Psoas muscle (tissue), 8 donors: ENCODE results near the gene MARCHF10. TPM values are rescaled to one million over a fixed set of nuclear protein-coding genes. Genes with fewer than 3 reads are reported as not detected.
"Not testable (repeated sequence)": the region's sequence is repeated elsewhere in the genome, so short reads cannot be mapped to it uniquely, and the experiment has no call there.

Experiments
- ATAC-seq, 4 donors: fragments of 200-7000 bp; cut with Tn5 transposase; one replicate each; pipeline ENCODE4 v1.9.1; 2020; ENCODE audit warnings: moderate library complexity in 3 of 4, mild to moderate bottlenecking in 2 of 4
- DNase-seq, 2 donors: peaks; one replicate each; pipeline ENCODE4 v3.0.0-alpha.2; 2020
- H3K27ac ChIP-seq: fragments of 200-600 bp; one replicate; pipeline ENCODE4 v1.8.0; 2022
- H3K27me3 ChIP-seq, 3 donors: fragments of 200-600 bp in 1 of 3; one replicate each; pipeline versions ENCODE4 v1.6.1 to v1.8.0; 2013 to 2022; ENCODE audit warnings: low read length in 2 of 3, mild to moderate bottlenecking in 2 of 3, moderate library complexity in 1 of 3; ENCODE audit not compliant: insufficient read depth in 3 of 3
- H3K36me3 ChIP-seq, 2 donors: fragments of 200-600 bp in 1 of 2; one replicate each; pipeline versions ENCODE4 v1.6.1 to v1.8.0; 2013 to 2022; ENCODE audit warnings: low read depth in 1 of 2, mild to moderate bottlenecking in 1 of 2, moderate library complexity in 1 of 2; ENCODE audit not compliant: insufficient read depth in 1 of 2
- H3K4me1 ChIP-seq: fragments of 200-600 bp; one replicate; pipeline ENCODE4 v1.8.0; 2022
- H3K4me3 ChIP-seq: fragments of 200-600 bp; one replicate; pipeline ENCODE4 v1.8.0; 2022; ENCODE audit warnings: mild to moderate bottlenecking
- H3K9me3 ChIP-seq: fragments of 200-600 bp; one replicate; pipeline ENCODE4 v1.8.0; 2022
- CTCF ChIP-seq: fragments of 200-600 bp; IDR thresholded peaks from one replicate; pipeline ENCODE4 v1.8.0; 2022; ENCODE audit warnings: antibody characterized with exemption
- WGBS, 3 donors: extraction: QIAGEN DNeasy Blood & Tissue Kit; methylation state at CpG; one replicate each; pipeline versions ENCODE4 v1.1.6 to v1.1.7; 2013; 5-methylcytosine and 5-hydroxymethylcytosine counted together
- intact Hi-C, 2 donors: fragments of 100-400 bp; cut with DNase I; formaldehyde crosslinking; loops; one replicate each; pipeline versions ENCODE4 v1.11.0 to v1.14.2; 2022
- polyA plus RNA-seq, 3 donors: library from polyadenylated mRNA; stranded (reverse); fragments of 200-250 nt; gene quantifications; one replicate each; pipeline ENCODE4 v1.2.3, GENCODE V29; 2013
- total RNA-seq, 4 donors: library from RNA; stranded (reverse); fragmentation: NEBNext Ultra II Directional in 2 of 4; extraction: Animal tissue kit (Norgen Biotek cat#: 25700) in 2 of 4; gene quantifications; one replicate each; pipeline versions ENCODE4 v1.2.1 to v1.2.4, GENCODE V29; 2021 to 2023
- donor health status: healthy with polysubstance abuse.
- donor health status: DM: no; HTN: no; CAD: no; lungs with moderate emphysema.
- donor health status: Bipolar disorder and iron deficiency.
- donor health status: healthy.
- donor health status: DM: yes; HTN: yes; CAD: no.
- donor health status: DM: no; HTN: no; CAD: no.
- donor health status: DM: no; HTN: no; CAD: no.
- donor health status: DM: yes; HTN: yes; CAD: no.

The MARCHF10 gene
- total and polyA plus RNA-seq, 7 donors: 0.01 TPM; not detected in 6

DNA sequence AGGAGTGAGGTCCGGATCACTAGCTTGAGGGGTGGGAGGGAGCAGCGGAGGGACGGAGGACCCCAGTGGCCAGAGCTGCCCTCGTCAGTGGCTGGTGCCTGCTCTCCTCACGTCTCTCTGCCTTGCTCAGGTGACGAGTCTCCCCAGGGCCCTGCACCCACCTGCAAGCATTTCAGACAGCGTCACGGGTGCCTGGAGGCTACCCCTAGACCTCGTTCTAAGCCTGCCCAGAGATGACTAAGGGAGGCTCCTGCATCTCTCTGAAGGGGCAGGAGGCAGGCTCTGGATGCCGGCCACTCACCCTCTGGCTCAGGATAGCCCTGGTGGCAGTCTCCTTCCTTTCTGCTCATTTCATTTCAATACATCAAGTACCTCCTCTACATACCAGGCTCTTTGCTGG lies 111.9 kb downstream of the MARCHF10 start:
- H3K9me3 ChIP-seq: no peaks in the 10 kb centered on the region
- TF ChIP-seq CTCF: no peak
- 83 to 97% (median 88%) methylated on average over 10 of the region's 10 CpGs for WGBS, 3 donors
- H3K27me3 ChIP-seq: peaks cover 0 to 3% (median 0%) of the 10 kb centered on the region in 3 donors
- DNase-seq (peak in 1 of 2 donors; percentile 44), ATAC-seq (peak in 1 of 4 donors; percentile 8)
- H3K4me1 ChIP-seq: no peaks in the 10 kb centered on the region
- H3K4me3 ChIP-seq: no peak overlapping the region
- intact Hi-C loops: no loop called here
- H3K36me3 ChIP-seq: no peaks in the 10 kb centered on the region
- H3K27ac ChIP-seq: no peak overlapping the region

DNA sequence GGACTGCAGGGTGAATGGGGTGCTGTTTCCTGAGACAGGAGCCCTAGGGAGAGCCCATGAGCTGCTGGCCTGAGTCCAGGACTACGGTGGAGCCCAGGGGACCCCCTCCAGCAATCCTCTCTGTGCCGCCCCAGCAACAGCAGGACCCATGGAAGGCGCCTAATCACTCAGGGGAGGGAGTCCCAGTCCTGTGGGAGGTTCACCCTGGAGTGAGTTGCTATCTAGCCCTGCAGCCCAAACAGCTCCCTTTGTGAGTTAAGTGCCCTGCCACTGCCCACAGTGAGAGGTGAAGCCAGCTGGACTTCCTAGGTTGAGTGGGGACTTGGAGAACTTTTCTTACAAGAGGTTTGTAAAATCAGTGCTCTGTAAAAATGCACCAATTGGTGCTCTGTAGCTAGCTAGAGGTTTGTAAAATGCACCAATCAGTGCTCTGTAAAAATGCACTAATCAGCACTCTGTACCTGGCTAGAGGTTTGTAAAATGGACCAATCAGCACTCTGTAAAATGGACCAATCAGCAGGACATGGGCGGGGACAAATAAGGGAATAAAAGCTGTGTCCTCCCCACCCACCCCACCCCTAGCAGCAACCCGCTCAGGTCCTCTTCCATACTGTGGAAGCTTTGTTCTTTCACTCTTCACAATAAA lies 112.9 kb downstream of the MARCHF10 start:
- H3K27me3 ChIP-seq, H3K4me3 ChIP-seq, H3K9me3 ChIP-seq, ATAC-seq, intact Hi-C loops, H3K4me1 ChIP-seq, H3K36me3 ChIP-seq, H3K27ac ChIP-seq: not testable (repeated sequence)
- peak in 1 of 2 donors; percentile 52 for DNase-seq
- WGBS, 3 donors: 83 to 93% (median 89%) methylated on average over 5 of the region's 5 CpGs

- Histone ChIP-seq H3K4me3 (no peak overlapping the region), H3K9me3 (no peaks in the 10 kb centered on the region), H3K36me3 (no peaks in the 10 kb centered on the region), H3K27ac (no peak overlapping the region), H3K27me3 (no peaks in the 10 kb centered on the region), H3K4me1 (no peaks in the 10 kb centered on the region)
- TF ChIP-seq CTCF: no peak
- DNase-seq: no peak
- WGBS, 3 donors: 78 to 81% (median 79%) methylated on average over 19 of the region's 19 CpGs
- intact Hi-C loops: no loop called here
- ATAC-seq: no peak
These were observed 114.3 kb downstream of the MARCHF10 start for GRCh38 chr17:62693616-62694409.

- no peak for TF ChIP-seq CTCF
- Histone ChIP-seq H3K36me3 (no peaks in the 10 kb centered on the region), H3K27ac (no peak overlapping the region), H3K9me3 (no peaks in the 10 kb centered on the region), H3K4me1 (no peaks in the 10 kb centered on the region), H3K27me3 (no peaks in the 10 kb centered on the region), H3K4me3 (no peak overlapping the region)
- intact Hi-C loops: no loop called here
- 74 to 81% (median 81%) methylated on average over 12 to 14 of the region's 14 CpGs for WGBS, 3 donors
- DNase-seq (peak in 1 of 2 donors; percentile 64), ATAC-seq (peak in 2 of 4 donors; percentile 10 to 40)
These were observed 115.2 kb downstream of the MARCHF10 start for GRCh38 chr17:62692721-62693431.

DNA sequence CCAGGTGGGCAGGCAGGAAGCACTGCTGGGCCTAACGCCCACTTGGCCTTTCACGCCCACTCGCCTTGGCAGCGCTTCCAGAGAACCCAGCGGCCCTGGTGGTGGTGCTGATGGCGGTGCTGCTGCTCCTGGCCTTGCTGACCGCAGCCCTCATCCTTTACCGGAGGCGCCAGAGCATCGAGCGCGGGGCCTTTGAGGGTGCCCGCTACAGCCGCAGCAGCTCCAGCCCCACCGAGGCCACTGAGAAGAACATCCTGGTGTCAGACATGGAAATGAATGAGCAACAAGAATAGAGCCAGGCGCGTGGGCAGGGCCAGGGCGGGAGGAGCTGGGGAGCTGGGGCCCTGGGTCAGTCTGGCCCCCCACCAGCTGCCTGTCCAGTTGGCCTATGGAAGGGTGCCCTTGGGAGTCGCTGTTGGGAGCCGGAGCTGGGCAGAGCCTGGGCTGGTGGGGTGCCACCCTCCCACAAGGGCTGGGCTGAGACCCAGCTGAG lies 115.9 kb downstream of the MARCHF10 start:
- Histone ChIP-seq H3K9me3 (no peaks in the 10 kb centered on the region), H3K27me3 (no peaks in the 10 kb centered on the region), H3K4me1 (no peaks in the 10 kb centered on the region), H3K36me3 (no peaks in the 10 kb centered on the region), H3K27ac (no peak overlapping the region), H3K4me3 (no peak overlapping the region)
- 92 to 95% (median 95%) methylated on average over 17 to 20 of the region's 20 CpGs for WGBS, 3 donors
- no peak for DNase-seq
- intact Hi-C loops: no loop called here
- no peak for ATAC-seq
- TF ChIP-seq CTCF: no peak

- H3K9me3 ChIP-seq, H3K4me1 ChIP-seq, H3K27me3 ChIP-seq, DNase-seq, H3K4me3 ChIP-seq, ATAC-seq, H3K36me3 ChIP-seq, intact Hi-C loops, H3K27ac ChIP-seq: not testable (repeated sequence)
- WGBS, 3 donors: 88 to 94% (median 89%) methylated on average over 8 of the region's 8 CpGs
These were observed 116.6 kb downstream of the MARCHF10 start for GRCh38 chr17:62691589-62691915.
